Non-pigmented ciliary epithelial cell (primary cell): ENCODE results near the gene KCNC2.
"Not testable (repeated sequence)": the region's sequence is repeated elsewhere in the genome, so short reads cannot be mapped to it uniquely, and the experiment has no call there.

Experiments used
- DNase-seq: peaks from one replicate; pipeline ENCODE4 v3.0.0-alpha.2; 2010; ENCODE audit warnings: low read depth

The KCNC2 gene

GRCh38 chr12:75209812-75210138 is at the start of gene KCNC2:
KCNC2 (minus strand) TSS chr12:75209839.
- no peak for DNase-seq

DNA sequence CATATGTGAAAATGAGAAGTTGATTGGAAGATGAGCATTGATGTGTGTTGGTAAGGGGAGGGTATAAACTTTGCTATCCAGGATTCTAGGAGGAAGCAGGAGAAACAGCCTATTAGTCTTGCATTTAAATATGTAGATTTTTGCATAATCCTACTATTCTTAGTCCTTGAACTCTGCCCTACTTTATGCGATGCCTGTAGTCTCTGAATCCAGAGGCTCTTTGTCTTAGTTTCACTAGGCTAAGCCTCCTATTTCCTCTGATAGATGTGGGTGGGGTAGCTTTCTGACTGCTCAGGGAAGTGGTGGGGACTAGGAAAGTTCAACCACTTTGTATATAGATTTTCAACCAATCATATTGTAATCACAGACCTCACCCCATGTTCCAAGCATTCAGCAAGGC is 49.5 kb upstream of the KCNC2 start:
- no peak for DNase-seq

- no peak for DNase-seq
Measured at GRCh38 chr12:75257510-75257909, 47.9 kb upstream of the KCNC2 start.

DNA sequence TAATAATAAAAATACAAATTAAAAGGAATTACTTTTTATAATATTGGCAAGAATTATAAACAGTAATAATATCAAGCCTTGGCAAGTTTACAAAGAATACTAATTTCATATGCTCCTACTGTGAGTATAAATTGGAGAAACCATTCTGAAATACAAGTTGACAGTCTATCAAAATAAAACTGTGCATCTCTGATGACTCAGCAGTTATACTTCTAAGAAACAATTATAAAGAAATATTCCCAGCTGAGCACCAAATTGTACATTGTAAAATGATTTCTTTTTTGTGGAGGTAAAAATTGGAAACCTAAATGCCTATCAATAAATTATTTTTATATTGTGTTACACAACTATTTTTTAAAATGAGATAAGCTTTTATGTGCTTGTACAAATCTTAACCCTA is 35.5 kb upstream of the KCNC2 start:
- DNase-seq: no peak

GRCh38 chr12:75239987-75240386 is 30.3 kb upstream of the KCNC2 start:
- DNase-seq: no peak

DNA sequence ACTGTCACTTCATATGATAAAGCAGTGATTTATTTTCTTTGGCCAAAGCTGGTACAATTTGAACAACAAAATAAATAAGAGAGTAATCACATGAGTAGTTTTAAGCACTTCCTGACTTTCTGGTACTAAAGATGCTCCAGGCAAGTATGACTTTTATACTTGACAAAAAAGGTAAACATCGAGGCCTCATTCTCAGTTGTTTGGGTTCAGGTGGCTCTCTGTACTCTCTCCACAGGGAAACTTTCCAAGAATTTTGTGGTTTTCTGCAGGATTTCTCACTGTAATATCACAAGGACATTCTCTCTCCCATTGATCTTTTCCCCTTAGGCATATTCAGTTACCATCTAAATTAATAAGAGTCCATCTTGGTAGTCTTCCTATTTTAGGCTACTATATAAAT is 26.6 kb upstream of the KCNC2 start:
- no peak for DNase-seq

- no peak for DNase-seq
Measured at GRCh38 chr12:75227132-75227531, 17.5 kb upstream of the KCNC2 start.

- peak; percentile 37 for DNase-seq
Measured at GRCh38 chr12:75212072-75212471, 2.4 kb upstream of the KCNC2 start.

DNA sequence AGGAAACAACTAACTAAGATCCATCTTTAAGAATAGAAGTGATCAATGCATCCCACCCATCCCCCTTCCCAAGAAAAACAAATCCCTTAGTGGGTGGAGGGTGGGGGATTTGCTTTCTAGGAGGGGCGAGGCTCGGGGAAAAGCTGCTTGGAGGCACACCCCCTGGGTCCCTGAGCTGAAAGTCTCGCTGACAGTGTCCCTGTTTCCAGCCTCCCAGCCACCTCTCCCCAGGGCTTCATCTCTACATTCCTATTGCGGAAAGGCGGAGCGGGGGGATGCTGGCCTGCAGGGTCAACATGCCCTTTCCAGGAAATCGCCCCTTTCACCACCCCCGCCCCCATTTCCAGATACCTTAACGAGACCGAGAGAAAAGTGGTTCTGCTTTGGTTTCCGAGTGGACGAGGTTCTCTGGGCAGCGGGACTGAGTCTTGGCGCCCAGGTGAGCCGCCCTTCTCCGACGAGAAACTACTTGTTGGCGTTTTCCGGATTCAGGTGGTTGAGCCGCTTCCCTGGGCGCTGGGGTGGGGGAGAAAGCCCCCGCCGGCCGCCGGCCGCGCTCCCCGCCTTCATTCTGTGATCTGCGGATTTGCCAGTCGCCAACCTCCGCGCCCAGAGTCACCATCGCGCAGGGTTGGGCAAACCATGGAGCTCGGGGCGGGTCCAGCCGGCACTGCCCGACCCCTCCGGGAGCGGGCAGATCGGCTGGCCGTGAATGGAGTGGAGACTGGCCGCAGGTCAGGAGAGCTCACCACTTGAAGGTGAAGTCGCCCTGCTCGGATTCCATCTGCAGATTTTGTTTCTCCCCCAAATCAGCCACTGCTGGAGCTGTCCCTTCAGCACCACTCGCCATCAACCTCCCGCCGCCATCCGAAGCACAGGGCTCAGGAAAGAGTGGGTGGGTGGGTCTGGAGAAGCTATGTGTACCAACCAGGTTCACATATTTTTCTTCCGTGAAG is 505 bp downstream of the KCNC2 start:
- DNase-seq: no peak

DNA sequence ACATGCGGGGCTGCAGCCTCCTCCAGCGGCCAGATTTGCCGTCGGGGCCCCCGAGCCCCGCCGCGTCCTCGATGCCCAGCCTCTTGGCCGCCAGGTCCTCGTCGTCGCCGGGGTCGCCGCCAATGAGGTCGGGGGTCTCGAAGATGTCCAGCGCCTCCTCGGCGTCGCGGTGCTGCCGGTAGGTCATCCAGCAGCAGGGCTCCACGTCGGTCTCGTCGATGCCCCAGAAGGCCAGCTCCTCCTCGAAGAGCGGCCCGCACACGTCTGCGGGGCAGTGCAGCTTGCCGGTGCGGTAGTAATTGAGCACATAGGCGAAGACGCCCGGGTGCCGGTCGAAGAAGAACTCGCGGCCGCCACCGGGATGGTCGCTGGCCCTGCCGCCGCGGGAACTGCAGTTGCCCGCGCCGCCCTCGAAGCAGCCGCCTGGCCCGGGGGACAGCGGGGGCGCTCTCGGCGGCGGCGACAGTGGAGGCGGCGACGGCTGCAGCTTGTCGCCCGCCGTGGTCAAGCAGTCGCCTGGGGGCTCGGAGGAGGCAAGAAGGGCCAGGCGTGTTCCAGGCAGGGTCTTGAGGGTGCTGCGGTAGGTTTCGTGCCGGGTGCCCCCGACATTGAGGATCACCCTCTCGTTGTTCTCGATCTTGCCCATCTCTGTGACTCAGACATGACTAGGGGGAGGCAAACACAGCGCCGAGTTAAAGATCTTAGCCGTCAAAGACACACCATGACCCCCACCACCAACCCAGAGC is 2.1 kb downstream of the KCNC2 start:
- DNase-seq: no peak

- DNase-seq: no peak
Measured at GRCh38 chr12:75205558-75205957, 4.1 kb downstream of the KCNC2 start.

GRCh38 chr12:75196865-75197264 is 12.8 kb downstream of the KCNC2 start:
- DNase-seq: no peak

DNA sequence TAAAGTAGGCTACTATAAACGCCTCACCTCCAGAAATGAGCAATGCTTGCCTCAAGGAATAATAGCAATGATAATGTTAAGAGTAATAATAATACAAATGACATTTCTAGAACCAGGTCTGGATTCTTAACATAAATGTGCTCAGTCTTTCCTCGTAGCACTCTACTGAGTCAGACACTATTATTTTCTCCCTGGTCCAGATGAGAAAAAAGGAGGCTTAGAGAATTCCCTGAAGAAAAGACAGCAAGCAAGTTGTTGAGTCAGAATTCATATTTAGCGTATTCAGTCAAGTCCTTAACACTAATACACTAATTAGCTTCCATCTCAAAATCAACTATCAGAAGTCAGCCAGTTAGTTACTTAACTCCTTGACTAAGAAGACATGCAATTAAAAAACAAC is 13.2 kb downstream of the KCNC2 start:
- DNase-seq: no peak

GRCh38 chr12:75194250-75194649 is 15.4 kb downstream of the KCNC2 start:
- DNase-seq: no peak

DNA sequence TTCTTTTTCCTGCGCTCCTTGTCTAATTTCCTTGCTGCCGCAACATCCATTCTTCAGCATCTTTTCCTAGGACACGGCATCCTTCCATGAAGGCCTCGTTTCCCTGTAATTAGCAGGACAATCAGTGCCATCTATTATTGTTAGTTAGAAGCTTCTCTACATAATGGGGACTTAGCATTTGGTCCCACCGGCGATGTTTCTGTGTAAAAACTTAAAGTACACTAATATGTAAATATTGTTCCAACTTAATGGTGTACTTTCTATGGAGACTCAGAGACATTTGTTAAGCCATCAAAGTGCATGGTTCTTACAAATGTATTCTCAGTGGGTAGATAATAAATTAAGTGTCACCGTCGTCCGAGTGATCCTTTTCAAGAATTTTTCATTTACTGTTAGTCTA is 17.4 kb downstream of the KCNC2 start:
- DNase-seq: no peak

DNA sequence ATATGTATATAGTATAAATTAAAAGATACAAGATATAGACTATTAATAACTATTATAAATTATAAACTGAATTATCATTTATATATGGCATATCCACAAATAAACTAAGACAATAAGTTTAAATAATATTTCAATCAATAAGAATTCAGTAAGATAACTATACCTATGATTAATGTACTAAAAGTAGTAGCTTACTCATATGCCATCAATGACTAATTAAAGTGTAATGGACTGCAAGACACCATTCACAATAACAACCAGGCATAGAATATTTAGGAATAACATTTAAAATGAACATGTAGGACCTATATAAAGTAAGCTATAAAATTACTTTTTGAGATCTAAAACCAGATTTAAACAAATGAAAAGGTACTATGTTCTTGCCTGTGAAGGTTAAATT is 18.8 kb downstream of the KCNC2 start:
- DNase-seq: no peak

- not testable (repeated sequence) for DNase-seq
Measured at GRCh38 chr12:75185881-75186280, 23.8 kb downstream of the KCNC2 start.

DNA sequence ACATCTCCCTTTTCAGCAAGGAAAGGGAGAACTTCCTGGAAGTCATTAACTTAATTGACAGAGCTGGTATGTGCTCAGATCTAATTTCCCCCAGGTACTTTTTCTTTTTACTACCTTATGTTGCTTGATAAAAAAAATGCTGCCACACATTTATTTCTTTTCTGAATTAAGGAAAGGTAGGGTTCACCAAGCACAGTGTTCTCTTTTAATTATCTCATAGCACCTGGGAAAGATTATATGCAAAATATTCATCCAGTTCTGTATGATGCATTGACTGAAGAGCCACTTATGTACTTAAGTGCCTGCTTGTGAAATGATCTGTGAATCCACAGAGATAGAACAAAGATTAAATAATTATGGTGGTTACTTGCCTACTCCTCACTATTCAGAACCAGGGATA is 25.1 kb downstream of the KCNC2 start:
- DNase-seq: no peak

- DNase-seq: no peak
Measured at GRCh38 chr12:75183967-75184366, 25.7 kb downstream of the KCNC2 start.

DNA sequence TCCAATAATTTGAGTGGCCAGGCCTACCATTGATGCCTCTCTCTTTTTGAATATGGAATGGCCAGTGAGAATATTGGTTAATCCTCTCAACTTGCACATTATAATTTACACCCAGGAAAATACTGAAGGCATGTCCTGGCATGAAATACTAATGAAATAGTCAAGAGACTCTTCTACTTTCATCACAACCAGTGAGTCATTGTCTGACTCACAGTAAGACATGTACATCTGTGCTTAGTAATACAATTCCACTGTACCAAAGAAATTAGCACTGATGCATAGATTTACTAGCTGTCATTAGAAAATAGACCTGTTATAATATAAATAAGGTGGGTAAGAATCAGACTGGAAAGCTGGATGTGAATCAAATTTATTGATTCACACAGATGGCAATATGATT is 31.6 kb downstream of the KCNC2 start:
- peak; percentile 78 for DNase-seq

DNA sequence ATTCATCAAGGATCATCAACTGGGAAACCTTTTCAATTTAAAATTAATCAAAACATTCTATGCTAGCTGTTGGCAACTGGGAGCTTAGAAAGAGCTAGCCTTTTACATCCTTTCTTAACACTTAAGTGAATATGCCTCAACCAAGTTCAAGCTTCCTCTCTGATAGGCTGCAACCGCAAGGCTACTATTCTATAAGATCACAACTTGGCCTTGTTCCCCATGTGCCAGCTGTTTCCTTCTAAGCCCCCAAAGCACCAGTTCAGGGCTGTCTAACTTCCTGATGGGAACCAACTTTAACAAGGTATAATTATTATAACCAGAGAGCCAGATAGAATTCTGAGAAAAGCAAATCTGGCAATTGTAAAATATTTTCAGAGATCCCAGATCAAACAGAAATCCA is 37.0 kb downstream of the KCNC2 start:
- no peak for DNase-seq

- no peak for DNase-seq
Measured at GRCh38 chr12:75170640-75171185, 38.9 kb downstream of the KCNC2 start.

GRCh38 chr12:75162845-75163244 is 46.8 kb downstream of the KCNC2 start:
- DNase-seq: no peak
